GM08714 (cell line): ENCODE measurements around the gene PPIG.
A peak's percentile ranks its signal among the peaks of the same experiment; 100 is the strongest.
"Not testable (repeated sequence)": the region's sequence is repeated elsewhere in the genome, so short reads cannot be mapped to it uniquely, and the experiment has no call there.

ENCODE experiments used
- H3K4me3 ChIP-seq: fragments of 200-500 bp; sonication (Bioruptor generic); 2 replicates; pipeline ENCODE4 v1.5.1; 2014; ENCODE audit warnings: mild to moderate bottlenecking, low read length, inconsistent platforms
- ZNF274 ChIP-seq: IDR thresholded peaks from 2 replicates; pipeline ENCODE4 v1.6.1; 2012; ENCODE audit warnings: mild to moderate bottlenecking, low read depth, low read length

Gene PPIG

GRCh38 chr2:169584005-169584877 lies at the start of gene PPIG:
TSS of gene PPIG (plus strand) at chr2:169584351. CDS start at chr2:169604042, 19,691 bp downstream.
- TF ChIP-seq ZNF274 = no peak

GRCh38 chr2:169539460-169539859 lies 44.7 kb upstream of the PPIG start:
- not testable (repeated sequence) for H3K4me3 ChIP-seq

More at GRCh38 chr2:169584005-169584877, at the start of gene PPIG:
- peak within 1 kb of the TSS; percentile 98 for H3K4me3 ChIP-seq

- no peak overlapping the region for H3K4me3 ChIP-seq
- TF ChIP-seq ZNF274 = no peak
These were observed 44.0 kb upstream of the PPIG start for GRCh38 chr2:169540146-169540545.

GRCh38 chr2:169542433-169542832 lies 41.7 kb upstream of the PPIG start:
- no peak overlapping the region for H3K4me3 ChIP-seq
- TF ChIP-seq ZNF274 = no peak

- no peak for TF ChIP-seq ZNF274
- H3K4me3 ChIP-seq = no peak overlapping the region
These were observed 37.4 kb upstream of the PPIG start for GRCh38 chr2:169546756-169547155.

GRCh38 chr2:169561364-169561763 lies 22.8 kb upstream of the PPIG start:
- TF ChIP-seq ZNF274 = no peak
- no peak overlapping the region for H3K4me3 ChIP-seq

- H3K4me3 ChIP-seq = not testable (repeated sequence)
These were observed 22.1 kb upstream of the PPIG start for GRCh38 chr2:169562084-169562483.

GRCh38 chr2:169562519-169562918 lies 21.6 kb upstream of the PPIG start:
- no peak for TF ChIP-seq ZNF274
- no peak overlapping the region for H3K4me3 ChIP-seq

GRCh38 chr2:169565686-169566085 lies 18.5 kb upstream of the PPIG start:
- TF ChIP-seq ZNF274 = no peak
- no peak overlapping the region for H3K4me3 ChIP-seq

GRCh38 chr2:169569948-169570347 lies 14.2 kb upstream of the PPIG start:
- H3K4me3 ChIP-seq = peak overlapping the region; percentile 18; the same call in 1 of the 2 replicates
- TF ChIP-seq ZNF274 = no peak

- H3K4me3 ChIP-seq = not testable (repeated sequence)
These were observed 13.4 kb upstream of the PPIG start for GRCh38 chr2:169570752-169571151.

- TF ChIP-seq ZNF274 = no peak
These were observed 12.6 kb upstream of the PPIG start for GRCh38 chr2:169571571-169571970.

GRCh38 chr2:169572189-169572588 lies 12.0 kb upstream of the PPIG start:
- peak overlapping the region; percentile 97; the same call in 1 of the 2 replicates for H3K4me3 ChIP-seq
- no peak for TF ChIP-seq ZNF274

More at GRCh38 chr2:169571571-169571970, 12.6 kb upstream of the PPIG start:
- peak overlapping the region; percentile 97; the same call in 1 of the 2 replicates for H3K4me3 ChIP-seq

GRCh38 chr2:169572821-169573159 lies 11.4 kb upstream of the PPIG start:
- H3K4me3 ChIP-seq = peak overlapping the region; percentile 97
- TF ChIP-seq ZNF274 = no peak

- TF ChIP-seq ZNF274 = no peak
- H3K4me3 ChIP-seq = peak within 1 kb of the TSS; percentile 97
These were observed 10.8 kb upstream of the PPIG start, which contains the start of gene FASTKD1 for GRCh38 chr2:169573160-169573973. TSS of gene FASTKD1 (minus strand) at chr2:169573865. CDS start at chr2:169572029, 1,836 bp downstream.
